HepG2 (cell line): Measurements from ENCODE around the gene PRMT7. TPM values are rescaled to one million over a fixed set of nuclear protein-coding genes. Genes with fewer than 3 reads are reported as not detected.

Experiments used
- ATF6 ChIP-seq: sonication (generic); formaldehyde crosslinking; conservative IDR thresholded peaks from 2 replicates; pipeline ENCODE4 v1.4.0; 2020; ENCODE audit warnings: missing genetic modification reagents
- FOXO4 ChIP-seq: sonication (generic); formaldehyde crosslinking; conservative IDR thresholded peaks from 2 replicates; pipeline ENCODE4 v1.8.1; 2023; ENCODE audit warnings: missing genetic modification reagents
- KMT2A ChIP-seq: sonication (generic); formaldehyde crosslinking; IDR thresholded peaks from 2 replicates; pipeline ENCODE4 v1.4.0; 2020; ENCODE audit warnings: missing genetic modification reagents
- NFKB2 ChIP-seq: sonication (generic); formaldehyde crosslinking; IDR thresholded peaks from 2 replicates; pipeline ENCODE4 v1.4.0; 2020; ENCODE audit warnings: missing genetic modification reagents, borderline replicate concordance
- NR1H2 ChIP-seq: sonication (generic); formaldehyde crosslinking; IDR thresholded peaks from 2 replicates; pipeline ENCODE4 v1.8.1; 2022; ENCODE audit warnings: low read depth, missing genetic modification reagents, borderline replicate concordance
- PATZ1 ChIP-seq: sonication (generic); formaldehyde crosslinking; IDR thresholded peaks from 2 replicates; pipeline ENCODE4 v1.4.0; 2020; ENCODE audit warnings: missing genetic modification reagents
- PAX8 ChIP-seq: sonication (generic); formaldehyde crosslinking; IDR thresholded peaks from 2 replicates; pipeline ENCODE4 v1.8.0; 2022; ENCODE audit warnings: mild to moderate bottlenecking, missing genetic modification reagents, borderline replicate concordance
- RFX3 ChIP-seq: IDR thresholded peaks from 2 replicates; pipeline ENCODE4 v1.6.1; 2016; ENCODE audit warnings: missing biosample characterization, missing genetic modification reagents
- ZBTB26 ChIP-seq: IDR thresholded peaks from 2 replicates; pipeline ENCODE4 v1.6.1; 2016; ENCODE audit warnings: missing compliant biosample characterization, missing genetic modification reagents, borderline replicate concordance
- ZNF256 ChIP-seq: sonication (generic); formaldehyde crosslinking; conservative IDR thresholded peaks from 2 replicates; pipeline ENCODE4 v1.4.0; 2020; ENCODE audit warnings: missing genetic modification reagents
- ZNF354B ChIP-seq: sonication (generic); formaldehyde crosslinking; IDR thresholded peaks from 2 replicates; pipeline ENCODE4 v1.8.0; 2022; ENCODE audit warnings: mild to moderate bottlenecking, missing genetic modification reagents
- ZNF446 ChIP-seq: sonication (generic); formaldehyde crosslinking; IDR thresholded peaks from 2 replicates; pipeline ENCODE4 v1.5.0; 2020; ENCODE audit warnings: mild to moderate bottlenecking, missing genetic modification reagents
- ZNF768 ChIP-seq: sonication (generic); formaldehyde crosslinking; IDR thresholded peaks from 2 replicates; pipeline ENCODE4 v1.4.0; 2020; ENCODE audit warnings: missing genetic modification reagents
- ZNF782 ChIP-seq: sonication (generic); formaldehyde crosslinking; IDR thresholded peaks from 2 replicates; pipeline ENCODE4 v1.4.0; 2020; ENCODE audit warnings: missing genetic modification reagents, mild to moderate bottlenecking, borderline replicate concordance
- polyA plus RNA-seq, 8 experiments: library from polyadenylated mRNA; depleted of rRNA in 3 of 8; stranded (reverse) in 7 of 8; unstranded in 1 of 8; fragments of >200 nt; fragmentation: Illumina TruSeq in 4 of 8; extraction: Trizol in 4 of 8; gene quantifications; 2 replicates each; pipeline versions ENCODE4 v1.2.1 to v1.2.3, GENCODE V29; 2011 to 2016; ENCODE audit warnings: low read depth in 4 of 8, missing spikeins in 1 of 8, mixed read lengths in 1 of 8; ENCODE audit not compliant: insufficient read depth in 1 of 8
- total RNA-seq, 5 experiments: library from RNA; depleted of rRNA; stranded (reverse); fragments of >200 nt; fragmentation: Illumina TruSeq; extraction: Trizol; gene quantifications; 2 replicates each; pipeline ENCODE4 v1.2.3, GENCODE V29; 2016; ENCODE audit warnings: low read depth in 1 of 5
- TF ChIP-seq, protein P1 (sequence below): sonication (generic); formaldehyde crosslinking; IDR thresholded peaks from 2 replicates; pipeline ENCODE4 v1.4.0; 2020; ENCODE audit warnings: missing genetic modification reagents
- TF ChIP-seq, protein P2 (sequence below): sonication (generic); formaldehyde crosslinking; IDR thresholded peaks from 2 replicates; pipeline ENCODE4 v1.5.1; 2020; ENCODE audit warnings: missing genetic modification reagents, mild to moderate bottlenecking, borderline replicate concordance

PRMT7 gene
- total and polyA plus RNA-seq, 2 of the 13 experiments (the other 11 are each of a cell fraction or from before 2014, with no cell fraction given) = 47.5 to 55.0 TPM

- TF ChIP-seq PATZ1 (CRISPR knock-in tag) (peak; percentile 75), NFKB2 (CRISPR knock-in tag) (no peak), ZNF446 (CRISPR knock-in tag) (no peak), NR1H2 (CRISPR knock-in tag) (no peak), ZNF782 (CRISPR knock-in tag) (no peak), KMT2A (CRISPR knock-in tag) (no peak), ZBTB26 (no peak), RFX3 (CRISPR knock-in tag) (no peak), ZNF256 (CRISPR knock-in tag) (no peak), PAX8 (CRISPR knock-in tag) (no peak), FOXO4 (no peak), ATF6 (CRISPR knock-in tag) (no peak), ZNF768 (CRISPR knock-in tag) (no peak), ZNF354B (no peak)
- TF ChIP-seq, protein P1, sequence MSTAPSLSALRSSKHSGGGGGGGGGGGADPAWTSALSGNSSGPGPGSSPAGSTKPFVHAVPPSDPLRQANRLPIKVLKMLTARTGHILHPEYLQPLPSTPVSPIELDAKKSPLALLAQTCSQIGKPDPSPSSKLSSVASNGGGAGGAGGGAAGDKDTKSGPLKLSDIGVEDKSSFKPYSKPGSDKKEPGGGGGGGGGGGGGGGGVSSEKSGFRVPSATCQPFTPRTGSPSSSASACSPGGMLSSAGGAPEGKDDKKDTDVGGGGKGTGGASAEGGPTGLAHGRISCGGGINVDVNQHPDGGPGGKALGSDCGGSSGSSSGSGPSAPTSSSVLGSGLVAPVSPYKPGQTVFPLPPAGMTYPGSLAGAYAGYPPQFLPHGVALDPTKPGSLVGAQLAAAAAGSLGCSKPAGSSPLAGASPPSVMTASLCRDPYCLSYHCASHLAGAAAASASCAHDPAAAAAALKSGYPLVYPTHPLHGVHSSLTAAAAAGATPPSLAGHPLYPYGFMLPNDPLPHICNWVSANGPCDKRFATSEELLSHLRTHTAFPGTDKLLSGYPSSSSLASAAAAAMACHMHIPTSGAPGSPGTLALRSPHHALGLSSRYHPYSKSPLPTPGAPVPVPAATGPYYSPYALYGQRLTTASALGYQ = no peak; the same call in 1 of the 2 replicates
- TF ChIP-seq, protein P2, sequence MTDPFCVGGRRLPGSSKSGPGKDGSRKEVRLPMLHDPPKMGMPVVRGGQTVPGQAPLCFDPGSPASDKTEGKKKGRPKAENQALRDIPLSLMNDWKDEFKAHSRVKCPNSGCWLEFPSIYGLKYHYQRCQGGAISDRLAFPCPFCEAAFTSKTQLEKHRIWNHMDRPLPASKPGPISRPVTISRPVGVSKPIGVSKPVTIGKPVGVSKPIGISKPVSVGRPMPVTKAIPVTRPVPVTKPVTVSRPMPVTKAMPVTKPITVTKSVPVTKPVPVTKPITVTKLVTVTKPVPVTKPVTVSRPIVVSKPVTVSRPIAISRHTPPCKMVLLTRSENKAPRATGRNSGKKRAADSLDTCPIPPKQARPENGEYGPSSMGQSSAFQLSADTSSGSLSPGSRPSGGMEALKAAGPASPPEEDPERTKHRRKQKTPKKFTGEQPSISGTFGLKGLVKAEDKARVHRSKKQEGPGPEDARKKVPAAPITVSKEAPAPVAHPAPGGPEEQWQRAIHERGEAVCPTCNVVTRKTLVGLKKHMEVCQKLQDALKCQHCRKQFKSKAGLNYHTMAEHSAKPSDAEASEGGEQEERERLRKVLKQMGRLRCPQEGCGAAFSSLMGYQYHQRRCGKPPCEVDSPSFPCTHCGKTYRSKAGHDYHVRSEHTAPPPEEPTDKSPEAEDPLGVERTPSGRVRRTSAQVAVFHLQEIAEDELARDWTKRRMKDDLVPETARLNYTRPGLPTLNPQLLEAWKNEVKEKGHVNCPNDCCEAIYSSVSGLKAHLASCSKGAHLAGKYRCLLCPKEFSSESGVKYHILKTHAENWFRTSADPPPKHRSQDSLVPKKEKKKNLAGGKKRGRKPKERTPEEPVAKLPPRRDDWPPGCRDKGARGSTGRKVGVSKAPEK (CRISPR knock-in tag) = no peak
These were observed 17.5 kb downstream of the PRMT7 start (continued) for GRCh38 chr16:68328151-68328859.
